Activated CD8-positive, alpha-beta T cell treated with anti-CD3 and anti-CD28 coated beads for 36 hours (primary cell): ENCODE results near the gene MAST2. TPM values are rescaled to one million over a fixed set of nuclear protein-coding genes. Genes with fewer than 3 reads are reported as not detected.
"Not testable (repeated sequence)": the region's sequence is repeated elsewhere in the genome, so short reads cannot be mapped to it uniquely, and the experiment has no call there.

Experiments
- ATAC-seq: fragments of 200-7000 bp; cut with Tn5 transposase; one replicate; pipeline ENCODE4 v1.10.0; 2021; ENCODE audit warnings: mild to moderate bottlenecking, moderate library complexity
- CTCF ChIA-PET: fragments of 350-600 bp; sonication (Branson Sonifier 250); formaldehyde crosslinking; loops from one replicate; lab custom pipeline; 2021; ENCODE audit warnings: antibody characterized with exemption; lab: Charles Lee
- POLR2A ChIA-PET: fragments of 350-600 bp; sonication (Branson Sonifier 250); formaldehyde crosslinking; loops from one replicate; lab custom pipeline; 2021; ENCODE audit warnings: antibody characterized with exemption; lab: Charles Lee
- DNase-seq: peaks from one replicate; pipeline ENCODE4 v3.0.0-alpha.2; 2020
- H3K27ac Mint-ChIP-seq: one replicate; pipeline ENCODE4 v1.8.0; 2021; ENCODE audit warnings: mild to moderate bottlenecking, mixed read lengths
- H3K27me3 Mint-ChIP-seq: one replicate; pipeline ENCODE4 v1.8.0; 2021; ENCODE audit warnings: mixed read lengths
- H3K36me3 Mint-ChIP-seq: one replicate; pipeline ENCODE4 v1.8.0; 2021; ENCODE audit warnings: low read depth, mixed read lengths
- H3K4me1 Mint-ChIP-seq: one replicate; pipeline ENCODE4 v1.8.0; 2021; ENCODE audit warnings: low read depth, mixed read lengths
- H3K4me3 Mint-ChIP-seq: one replicate; pipeline ENCODE4 v1.8.0; 2021; ENCODE audit warnings: mild to moderate bottlenecking, moderate library complexity, mixed read lengths
- H3K9me3 Mint-ChIP-seq: one replicate; pipeline ENCODE4 v1.8.0; 2021; ENCODE audit warnings: mixed read lengths
- CTCF ChIP-seq: fragments of 200-600 bp; IDR thresholded peaks from one replicate; pipeline ENCODE4 v1.8.0; 2022; ENCODE audit warnings: antibody characterized with exemption, mild to moderate bottlenecking
- intact Hi-C: fragments of 100-400 bp; cut with micrococcal nuclease; formaldehyde crosslinking; loops from one replicate; pipeline ENCODE4 v1.10.0; 2022
- total RNA-seq, 2 experiments: library from RNA; stranded (reverse); gene quantifications; one replicate each; pipeline ENCODE4 v1.2.3, GENCODE V29; 2021

The MAST2 gene
- total RNA-seq, 2 experiments from 2014 or later = 18.2 to 19.5 TPM

- no peak for TF ChIP-seq CTCF
- H3K4me1 Mint-ChIP-seq = peaks cover 13% of the 10 kb centered on the region
- DNase-seq = peak; percentile 4
- no peaks in the 10 kb centered on the region for H3K36me3 Mint-ChIP-seq
- ATAC-seq = no peak
- H3K4me3 Mint-ChIP-seq = no peak overlapping the region
- CTCF ChIA-PET = interaction anchor here (1.0 kb wide), 1 partner anchor 69 kb away, joined by 3 read pairs; no protein-coding TSS in a partner anchor
- H3K27ac Mint-ChIP-seq = no peak overlapping the region
- intact Hi-C loops = no loop called here
- POLR2A ChIA-PET = no interaction called here
- H3K27me3 Mint-ChIP-seq = no peaks in the 10 kb centered on the region
- H3K9me3 Mint-ChIP-seq = no peaks in the 10 kb centered on the region
Measured at GRCh38 chr1:45928486-45929205, 125.2 kb downstream of the MAST2 start.

- H3K27ac Mint-ChIP-seq = no peak overlapping the region
- ChIA-PET POLR2A (no interaction called here), CTCF (interaction anchor here (0.6 to 1.0 kb wide), 2 partner anchors 39 to 68 kb away, joined by 3 read pairs; no protein-coding TSS in a partner anchor)
- DNase-seq (no peak), ATAC-seq (no peak)
- H3K4me1 Mint-ChIP-seq = peaks cover 13% of the 10 kb centered on the region
- no peak overlapping the region for H3K4me3 Mint-ChIP-seq
- no peaks in the 10 kb centered on the region for H3K27me3 Mint-ChIP-seq
- H3K36me3 Mint-ChIP-seq = no peaks in the 10 kb centered on the region
- H3K9me3 Mint-ChIP-seq = no peaks in the 10 kb centered on the region
- no peak for TF ChIP-seq CTCF
- intact Hi-C loops = no loop called here
Measured at GRCh38 chr1:45929257-45929687, 125.9 kb downstream of the MAST2 start.

- DNase-seq = no peak
- no peaks in the 10 kb centered on the region for H3K27me3 Mint-ChIP-seq
- H3K4me3 Mint-ChIP-seq = no peak overlapping the region
- no peak overlapping the region for H3K27ac Mint-ChIP-seq
- no peaks in the 10 kb centered on the region for H3K9me3 Mint-ChIP-seq
- H3K36me3 Mint-ChIP-seq = no peaks in the 10 kb centered on the region
- ChIA-PET CTCF (no interaction called here), POLR2A (no interaction called here)
- H3K4me1 Mint-ChIP-seq = peaks cover 13% of the 10 kb centered on the region
- no peak for TF ChIP-seq CTCF
- intact Hi-C loops = no loop called here
- no peak for ATAC-seq
Measured at GRCh38 chr1:45930258-45931150, 127.1 kb downstream of the MAST2 start.

- peaks cover 13% of the 10 kb centered on the region for H3K4me1 Mint-ChIP-seq
- CTCF ChIA-PET, H3K27me3 Mint-ChIP-seq, intact Hi-C loops, DNase-seq, H3K9me3 Mint-ChIP-seq, H3K27ac Mint-ChIP-seq, POLR2A ChIA-PET, H3K36me3 Mint-ChIP-seq, ATAC-seq, H3K4me3 Mint-ChIP-seq: not testable (repeated sequence)
Measured at GRCh38 chr1:45932205-45932604, 128.8 kb downstream of the MAST2 start.

GRCh38 chr1:45934947-45935346 is 131.5 kb downstream of the MAST2 start:
- POLR2A ChIA-PET = no interaction called here
- H3K27ac Mint-ChIP-seq = no peak overlapping the region

More at GRCh38 chr1:45934947-45935346, 131.5 kb downstream of the MAST2 start:
- intact Hi-C loops = no loop called here
- CTCF ChIA-PET = no interaction called here
- Mint-ChIP-seq H3K9me3 (no peaks in the 10 kb centered on the region), H3K36me3 (no peaks in the 10 kb centered on the region), H3K27me3 (no peaks in the 10 kb centered on the region), H3K4me3 (no peak overlapping the region), H3K4me1 (no peaks in the 10 kb centered on the region)
- ATAC-seq = no peak
- no peak for TF ChIP-seq CTCF
- no peak for DNase-seq
